CD1c-positive myeloid dendritic cell (primary cell): ENCODE measurements around the gene INAVA.
"Not testable (repeated sequence)": the region's sequence is repeated elsewhere in the genome, so short reads cannot be mapped to it uniquely, and the experiment has no call there.

Experiments used
- DNase-seq: peaks from one replicate; pipeline ENCODE4 v3.0.0-alpha.2; 2016; ENCODE audit errors: extremely low spot score

The INAVA gene

DNA sequence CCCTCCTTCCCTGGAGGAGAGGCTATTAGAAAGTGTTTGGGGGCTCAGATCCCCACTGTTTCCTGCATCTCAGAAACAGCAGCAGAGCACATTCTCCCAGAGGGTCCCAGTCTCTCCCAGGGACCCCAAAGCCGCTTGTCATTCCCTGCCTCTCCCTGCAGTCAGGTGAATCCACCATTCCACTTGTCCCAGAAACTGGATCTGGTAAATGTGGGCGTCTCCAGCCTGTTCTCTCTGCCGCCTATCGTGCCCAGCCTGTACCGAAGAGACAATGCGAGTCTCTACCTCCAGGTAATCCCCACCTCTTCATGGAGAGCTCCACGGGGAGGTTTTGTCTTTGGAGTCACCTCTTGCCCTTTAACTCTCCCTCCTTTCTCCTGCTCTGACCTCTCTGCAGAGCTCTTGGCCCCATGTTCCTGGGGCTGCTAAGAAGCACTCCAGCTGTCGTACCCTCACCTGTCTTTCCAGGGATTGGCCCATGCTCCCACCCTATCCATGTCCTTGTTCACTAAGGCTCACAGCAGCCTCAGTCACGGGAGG lies 26.9 kb downstream of the INAVA start:
- no peak for DNase-seq

DNA sequence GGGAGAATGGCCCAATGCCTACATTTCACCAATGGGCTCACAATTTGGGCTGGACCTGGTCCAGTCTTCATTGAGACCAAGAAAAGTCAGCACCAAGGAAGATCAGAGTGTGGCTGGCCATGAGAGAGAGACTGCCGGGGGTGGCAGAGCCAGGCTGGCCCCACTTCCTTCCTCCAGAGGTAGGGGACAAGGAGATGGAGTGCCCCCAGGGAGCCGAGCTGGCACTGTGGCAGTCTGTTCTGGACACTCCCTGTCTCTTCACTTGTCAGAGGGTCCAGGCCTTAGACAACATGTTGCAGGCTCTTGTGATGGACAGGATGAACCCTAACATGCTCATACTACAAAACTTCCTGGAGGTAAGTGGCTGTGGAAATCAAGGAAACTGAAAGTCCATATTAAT lies 27.7 kb downstream of the INAVA start:
- DNase-seq, result no peak

DNA sequence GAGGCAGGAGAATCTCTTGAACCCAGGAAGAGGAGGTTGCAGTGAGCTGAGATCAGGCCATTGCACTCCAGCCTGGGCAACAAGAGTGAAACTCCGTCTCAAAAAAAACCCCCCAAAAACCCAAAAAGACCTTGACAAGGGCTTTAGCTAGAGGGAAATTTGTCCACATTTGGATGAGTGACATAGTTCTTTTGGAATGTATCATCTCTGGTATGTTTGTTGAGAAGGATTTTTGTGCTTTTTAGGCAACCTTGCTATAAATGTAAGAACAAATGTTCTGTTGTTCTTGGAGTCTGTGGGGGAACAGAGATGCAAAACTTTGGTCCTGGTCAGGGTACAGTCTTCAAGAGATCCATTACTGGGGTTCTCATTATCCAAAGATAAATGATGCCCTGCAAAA lies 28.9 kb downstream of the INAVA start:
- no peak for DNase-seq

DNA sequence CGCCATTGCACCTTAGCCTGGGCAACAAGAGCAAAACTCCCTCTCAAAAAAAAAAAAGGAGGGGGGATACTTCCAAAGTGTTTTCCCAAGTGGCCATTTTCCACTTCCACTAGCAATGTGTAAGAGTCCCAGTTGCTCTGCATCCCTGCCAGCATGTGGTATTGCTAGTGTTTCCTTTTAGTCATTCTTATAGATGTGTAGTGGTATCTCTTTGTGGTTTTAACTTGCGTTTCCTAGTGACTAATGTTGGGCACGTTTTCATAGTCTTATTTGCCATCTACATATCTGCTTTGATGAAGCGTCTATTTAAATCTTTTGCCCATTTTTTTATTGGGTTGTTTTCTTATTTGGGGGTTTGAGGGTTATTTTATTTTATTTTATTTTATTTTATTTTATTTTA lies 31.1 kb downstream of the INAVA start:
- DNase-seq, result no peak

DNA sequence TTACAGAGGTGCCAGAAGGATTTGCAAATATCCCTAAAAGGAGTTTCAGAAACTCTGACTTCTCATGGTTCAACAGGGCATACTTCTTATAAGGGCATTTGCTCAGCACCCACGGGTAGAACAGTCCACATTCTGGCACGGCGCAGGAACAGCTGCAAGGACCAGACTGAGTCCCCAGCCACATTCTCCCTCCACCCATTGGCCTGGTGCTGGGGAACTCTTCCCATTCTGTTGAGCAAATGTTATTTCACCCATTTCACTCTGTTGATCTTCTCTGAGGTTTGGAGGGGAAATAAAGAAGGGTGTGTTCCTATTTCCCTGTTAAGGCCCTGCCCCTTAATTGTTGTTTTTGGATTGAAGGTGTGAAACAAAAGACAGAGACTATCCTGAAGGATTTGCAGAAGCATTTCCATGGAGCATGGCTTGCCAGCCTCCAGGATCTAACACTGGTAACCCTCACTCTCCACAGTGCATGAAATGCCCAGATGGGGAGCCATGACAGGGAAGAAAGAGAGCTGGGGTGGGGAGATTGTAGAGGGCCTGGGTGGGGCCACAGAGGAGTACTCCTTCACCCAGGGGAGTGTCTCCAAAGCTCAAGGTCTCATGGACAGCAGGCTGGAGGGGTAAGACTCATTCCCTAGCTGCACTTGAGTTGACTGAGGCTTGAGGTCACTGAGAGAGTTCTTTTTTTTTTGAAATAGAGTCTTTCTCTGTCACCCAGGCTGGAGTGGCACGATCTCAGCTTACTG lies 35.0 kb downstream of the INAVA start:
- DNase-seq, result no peak

DNA sequence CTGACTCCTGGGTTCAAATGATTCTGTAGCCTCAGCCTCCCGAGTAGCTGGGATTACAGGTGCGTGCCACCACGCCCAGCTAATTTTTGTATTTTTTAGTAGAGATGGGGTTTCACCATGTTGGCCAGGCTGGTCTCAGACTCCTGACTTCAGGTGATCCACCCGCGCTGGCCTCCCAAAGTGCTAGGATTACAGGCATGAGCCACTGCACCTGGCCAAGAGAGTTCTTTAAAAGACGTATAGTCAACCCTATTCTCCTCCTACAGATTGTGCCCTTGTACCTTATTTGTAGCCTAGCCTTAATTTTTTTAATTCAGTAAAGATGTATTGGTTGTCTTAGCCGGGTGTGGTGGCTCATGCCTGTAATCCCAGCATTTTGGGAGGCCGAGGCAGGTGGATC lies 35.6 kb downstream of the INAVA start:
- not testable (repeated sequence) for DNase-seq

DNA sequence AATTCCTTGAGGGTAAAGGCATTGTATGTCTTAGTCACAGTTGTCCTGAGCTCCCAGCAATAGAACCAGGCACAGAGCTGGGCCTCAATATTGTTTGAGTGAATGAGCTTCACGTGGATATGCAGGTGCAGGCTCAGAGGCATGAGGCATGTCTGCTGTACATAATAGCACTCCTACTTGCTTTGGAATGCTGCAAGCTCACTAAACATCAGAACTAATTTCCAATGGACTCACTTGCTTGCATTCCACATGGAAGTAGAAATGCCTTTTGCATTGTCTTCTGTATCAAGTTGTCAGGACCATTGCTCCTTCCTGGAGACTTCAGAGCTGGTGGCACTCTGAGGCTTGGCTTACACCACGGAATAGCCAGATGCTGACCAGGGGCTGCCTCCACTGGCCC lies 37.1 kb downstream of the INAVA start:
- no peak for DNase-seq

DNA sequence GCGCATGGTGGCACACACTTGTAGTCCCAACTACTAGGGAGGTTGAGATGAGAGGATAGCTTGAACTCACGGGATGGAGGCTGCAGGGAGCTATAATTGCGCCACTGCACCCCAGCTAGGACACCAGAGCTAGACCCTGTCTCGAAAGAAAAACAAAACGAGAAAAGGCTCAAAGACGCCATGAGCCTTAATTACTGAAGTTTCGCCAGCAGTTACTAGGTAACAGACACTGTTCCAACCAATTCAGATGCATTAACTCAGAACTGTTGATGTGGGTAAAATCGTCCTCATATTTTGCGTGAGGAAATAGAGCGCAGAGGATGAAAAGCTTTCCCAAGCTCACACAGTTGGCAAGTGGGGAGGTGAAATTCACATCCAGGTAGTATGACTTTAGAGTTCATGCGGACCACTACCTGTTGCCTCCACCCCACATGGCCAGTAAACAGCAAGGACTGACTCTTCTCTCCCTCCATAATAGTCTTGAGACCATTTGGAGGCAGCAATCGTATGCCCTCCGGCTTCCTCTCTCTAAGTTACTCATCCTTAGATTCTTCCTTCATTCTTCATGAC lies 40.1 kb downstream of the INAVA start:
- DNase-seq, result no peak

DNA sequence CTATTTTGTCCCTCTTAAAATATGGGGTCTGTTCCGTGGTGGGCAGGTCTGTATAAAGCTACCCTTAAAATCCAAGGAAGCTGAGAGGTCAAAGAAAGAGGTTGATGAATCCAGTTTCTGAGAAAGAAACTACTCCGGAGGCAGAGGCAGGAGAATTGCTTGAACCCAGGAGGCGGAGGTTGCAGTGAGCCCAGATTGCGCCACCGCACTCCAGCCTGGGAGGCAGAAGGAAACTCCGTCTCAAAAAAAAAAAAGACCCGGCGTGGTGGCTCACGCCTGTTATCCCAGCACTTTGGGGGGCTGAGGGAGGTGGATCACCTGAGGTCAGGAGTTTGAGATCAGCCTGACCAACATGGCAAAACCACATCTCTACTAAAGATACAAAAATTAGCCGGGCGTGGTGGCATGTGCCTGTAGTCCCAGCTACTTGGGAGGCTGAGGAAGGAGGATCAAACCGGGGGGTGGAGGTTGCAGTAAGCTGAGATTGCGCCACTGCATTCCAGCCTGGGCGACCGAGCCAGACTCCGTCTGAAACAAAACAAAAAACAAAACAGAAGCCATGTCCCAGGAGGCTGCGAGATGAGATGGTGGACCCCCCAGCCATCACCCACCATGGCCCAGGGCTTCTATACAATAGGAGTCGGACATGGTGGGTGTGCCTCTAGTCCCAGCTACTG lies 40.7 kb downstream of the INAVA start:
- not testable (repeated sequence) for DNase-seq

DNA sequence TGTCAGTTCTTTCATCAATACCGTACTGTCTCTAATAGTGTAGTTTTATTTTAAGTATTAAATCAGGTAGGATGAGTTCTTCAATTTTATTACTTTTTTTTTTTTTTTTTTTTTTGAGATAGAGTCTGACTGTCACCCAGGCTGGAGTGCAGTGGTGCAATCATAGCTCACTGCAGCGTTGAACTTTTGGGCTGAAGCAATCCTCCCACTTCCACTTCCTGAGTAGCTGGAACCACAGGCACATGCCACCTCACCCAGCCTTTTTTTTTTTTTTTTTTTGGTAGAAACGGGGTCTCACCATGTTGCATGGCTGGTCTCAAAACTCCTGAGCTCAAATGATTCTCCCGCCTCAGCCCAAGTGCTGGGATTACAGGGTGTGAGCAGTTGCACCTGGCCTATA lies 44.3 kb downstream of the INAVA start:
- peak; percentile 75 for DNase-seq

DNA sequence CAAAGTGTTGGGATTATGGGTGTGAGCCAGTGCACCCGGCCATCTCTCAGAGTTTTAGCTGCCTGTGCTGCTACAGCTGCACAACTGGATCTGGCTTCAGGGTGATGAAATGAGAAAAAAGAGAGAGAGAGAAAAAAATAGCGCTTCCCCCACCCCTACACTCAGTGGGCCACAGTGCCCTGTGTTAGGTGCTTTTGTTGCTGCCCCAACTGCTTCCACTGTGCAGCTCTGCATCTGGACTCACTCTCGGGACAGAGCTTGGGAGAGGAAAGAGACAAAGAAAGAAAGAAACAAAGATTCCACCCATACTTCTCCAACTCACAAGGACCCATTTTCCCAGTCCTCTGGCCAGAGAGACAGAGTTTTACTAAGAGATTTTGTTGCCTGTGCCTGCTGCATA lies 50.4 kb downstream of the INAVA start:
- DNase-seq, result no peak

DNA sequence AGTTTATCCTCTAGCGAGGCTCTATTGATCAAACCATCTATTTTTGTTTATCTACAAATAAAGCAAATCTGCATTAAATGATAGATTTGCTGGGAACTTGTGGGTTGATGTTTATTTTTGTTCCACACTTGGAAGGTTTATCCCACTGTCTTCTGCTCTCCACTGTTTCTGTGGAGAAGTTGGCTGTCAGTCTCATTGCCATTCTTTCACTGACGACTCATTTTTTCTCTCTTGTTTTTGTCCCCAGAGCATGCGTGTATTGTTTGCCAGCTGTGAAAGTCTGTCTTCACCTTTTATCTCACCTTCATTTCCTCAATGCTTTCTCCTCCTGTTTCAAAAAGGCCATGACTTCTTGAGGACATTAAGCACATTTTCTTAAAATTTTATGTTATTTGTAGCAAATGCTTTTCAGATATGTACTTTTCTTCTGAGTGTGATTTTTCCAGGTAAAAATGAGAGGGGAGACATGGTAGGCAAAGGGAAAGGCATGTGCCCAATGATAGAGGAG lies 52.4 kb downstream of the INAVA start:
- DNase-seq, result no peak

DNA sequence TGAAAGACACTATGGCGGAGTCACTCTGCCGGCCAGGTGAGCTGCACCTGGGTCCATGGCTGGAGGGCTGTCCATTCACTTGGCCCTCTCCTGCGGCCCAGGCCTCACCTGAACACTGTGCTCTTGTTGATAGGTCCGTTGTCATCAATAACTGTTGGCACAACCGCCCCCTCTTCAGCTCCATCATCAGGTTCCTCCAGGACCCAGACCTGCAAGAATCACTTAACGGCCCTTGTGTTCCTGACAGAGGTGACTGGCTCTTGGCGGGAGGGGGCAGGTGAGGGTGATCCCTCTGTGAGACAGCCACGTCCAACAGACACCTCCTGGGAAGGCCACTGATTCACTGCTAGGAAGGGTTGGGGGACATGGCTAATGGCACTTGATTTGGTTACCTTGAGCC lies 54.9 kb downstream of the INAVA start:
- DNase-seq, result no peak

DNA sequence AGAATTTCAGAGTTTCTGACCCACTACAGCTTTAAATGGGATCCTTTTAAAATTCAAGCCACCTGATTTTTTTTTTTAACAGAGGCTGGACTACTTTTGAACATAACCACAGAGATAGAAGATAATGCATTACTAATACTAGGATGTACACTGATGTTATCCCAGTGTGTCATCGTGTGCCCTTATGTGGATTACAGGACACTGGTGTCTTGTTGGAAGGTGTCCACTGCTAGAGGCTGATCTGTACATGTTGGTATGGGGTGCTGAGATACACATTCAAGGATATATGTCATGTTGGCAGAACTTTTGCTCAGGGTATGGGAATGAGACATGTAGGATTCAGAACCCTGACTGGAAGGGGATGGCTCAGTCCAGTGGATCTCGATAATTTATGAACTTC lies 56.3 kb downstream of the INAVA start:
- DNase-seq, result no peak

DNA sequence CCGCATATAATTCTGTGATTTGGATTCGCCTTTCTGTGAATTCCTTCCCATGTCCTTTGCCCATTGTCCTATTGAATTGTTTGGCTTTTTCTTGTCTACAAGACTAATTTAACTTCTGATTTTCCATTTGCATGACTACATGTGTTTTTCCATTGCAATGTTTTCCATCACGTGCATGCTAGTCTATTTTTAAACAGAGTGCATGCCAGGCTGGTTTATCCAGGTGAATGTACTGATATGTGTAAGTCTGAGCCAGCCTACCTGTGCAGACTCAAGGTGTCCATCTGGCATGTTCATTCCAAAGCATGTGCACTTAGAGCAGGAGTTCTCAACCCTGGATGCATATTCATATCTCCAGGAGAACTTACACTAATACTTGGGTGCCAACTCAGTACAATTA lies 59.7 kb downstream of the INAVA start:
- no peak for DNase-seq

DNA sequence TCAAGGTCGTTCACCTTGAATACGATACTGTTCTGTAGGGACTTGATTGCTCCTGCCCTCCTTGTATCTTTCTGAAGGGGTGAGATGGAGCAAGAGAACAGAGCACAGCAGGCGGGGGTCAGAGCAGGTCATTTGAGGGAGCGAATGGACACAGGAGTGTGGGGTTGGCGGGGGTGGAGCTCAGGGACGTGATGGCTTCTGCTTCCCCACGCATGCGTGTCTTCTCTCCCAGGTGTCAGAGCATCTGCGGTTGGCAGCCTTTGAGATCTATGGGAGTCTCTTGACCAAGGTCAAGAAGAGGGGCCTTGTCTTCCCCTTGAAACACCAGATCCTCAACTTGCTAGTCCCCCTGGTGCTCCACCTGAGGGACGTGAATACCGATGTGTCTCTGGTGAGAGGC lies 63.9 kb downstream of the INAVA start:
- DNase-seq, result no peak

DNA sequence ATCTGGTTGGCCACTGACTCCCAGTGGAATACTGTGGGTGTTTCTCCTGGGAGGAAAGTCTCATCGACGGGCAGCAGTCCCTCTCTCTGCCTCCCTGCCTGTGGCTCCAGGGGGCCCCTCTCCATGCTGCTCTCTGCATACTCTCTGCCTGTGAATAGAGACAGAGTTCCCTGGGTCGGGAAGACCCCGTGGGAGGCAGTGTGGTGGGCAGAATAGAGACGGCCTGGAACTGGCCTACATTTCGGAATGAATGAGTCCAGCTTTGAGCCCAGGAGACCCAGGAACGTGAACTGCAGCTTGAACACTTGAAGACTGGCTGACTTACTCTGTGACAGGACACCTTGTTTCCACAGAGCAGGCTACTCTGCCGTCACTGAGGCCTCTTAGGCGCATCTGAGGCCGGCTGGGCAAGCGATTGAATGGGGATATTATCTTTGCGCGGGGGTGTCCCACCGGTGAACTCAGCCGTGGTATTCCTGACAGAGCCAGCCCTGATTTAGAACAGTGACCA lies 64.8 kb downstream of the INAVA start:
- DNase-seq, result no peak

DNA sequence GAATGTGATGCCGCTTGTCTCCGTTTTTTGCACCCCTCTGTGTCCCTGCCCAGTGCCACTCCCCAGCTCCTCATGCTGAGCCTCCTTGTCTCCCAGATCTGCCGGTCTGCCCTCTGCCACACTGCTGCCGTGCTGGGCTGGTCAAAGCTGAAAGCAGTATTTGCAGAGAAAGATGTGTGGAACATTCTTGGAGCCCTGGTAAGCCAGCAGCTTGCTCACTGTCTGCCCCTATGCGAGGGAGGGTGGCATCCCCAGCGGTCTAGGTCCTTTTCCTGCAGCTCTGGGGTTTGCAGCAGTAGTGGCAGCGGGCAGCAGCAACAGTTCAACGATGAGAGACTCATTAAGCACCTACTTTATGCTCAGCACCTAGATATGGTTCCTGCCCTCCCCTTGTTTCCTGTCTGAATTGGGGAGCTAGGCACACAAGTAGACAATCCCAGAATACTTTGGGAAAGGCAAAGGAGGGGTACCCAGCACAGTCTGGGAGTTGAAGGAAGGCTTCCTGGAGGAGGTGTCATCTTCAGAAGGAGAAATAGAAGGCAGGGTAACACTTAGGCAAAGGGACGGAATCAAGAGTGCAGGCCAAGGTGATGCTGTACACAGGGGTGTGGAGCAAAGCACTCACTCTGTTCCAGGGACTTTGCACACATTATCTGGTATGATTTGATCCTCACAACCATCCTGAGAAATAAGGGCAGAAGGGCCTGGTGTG lies 65.7 kb downstream of the INAVA start:
- DNase-seq, result no peak

DNA sequence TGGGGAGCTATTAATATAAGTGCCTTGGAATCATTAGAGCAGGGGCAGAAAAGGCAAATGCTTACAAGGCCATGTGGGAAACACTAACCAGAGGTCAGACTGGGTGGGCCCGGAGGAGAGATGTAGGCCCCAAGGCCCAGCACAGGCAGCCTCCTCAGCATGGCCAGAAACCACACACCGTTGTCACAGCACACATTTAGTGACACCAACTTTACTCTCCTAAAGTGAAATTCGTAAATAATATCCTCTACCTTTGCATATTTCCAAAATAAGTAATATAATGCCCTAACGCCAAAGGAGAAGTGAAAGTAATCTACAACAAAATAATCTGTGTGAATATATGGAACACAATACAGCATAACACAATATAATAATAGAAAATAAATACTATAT lies 66.2 kb downstream of the INAVA start:
- no peak for DNase-seq

DNA sequence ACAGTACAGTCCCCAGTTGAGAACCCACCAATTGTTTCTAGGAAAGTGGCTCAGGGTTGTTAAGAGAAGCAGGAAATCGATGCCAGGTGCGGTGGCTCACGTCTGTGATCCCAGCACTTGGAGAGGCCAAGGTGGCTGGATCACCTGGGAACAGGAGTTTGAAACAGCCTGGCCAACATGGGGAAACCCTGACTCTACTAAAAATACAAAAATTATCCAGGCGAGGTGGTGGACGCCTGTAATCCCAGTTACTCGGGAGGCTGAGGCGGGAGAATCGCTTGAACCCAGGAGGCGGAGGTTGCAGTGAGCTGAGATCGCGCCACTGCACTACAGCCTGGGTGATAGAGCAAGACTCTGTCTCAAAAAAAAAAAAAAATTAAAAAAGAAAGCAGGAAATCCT lies 67.5 kb downstream of the INAVA start:
- DNase-seq, result not testable (repeated sequence)

DNA sequence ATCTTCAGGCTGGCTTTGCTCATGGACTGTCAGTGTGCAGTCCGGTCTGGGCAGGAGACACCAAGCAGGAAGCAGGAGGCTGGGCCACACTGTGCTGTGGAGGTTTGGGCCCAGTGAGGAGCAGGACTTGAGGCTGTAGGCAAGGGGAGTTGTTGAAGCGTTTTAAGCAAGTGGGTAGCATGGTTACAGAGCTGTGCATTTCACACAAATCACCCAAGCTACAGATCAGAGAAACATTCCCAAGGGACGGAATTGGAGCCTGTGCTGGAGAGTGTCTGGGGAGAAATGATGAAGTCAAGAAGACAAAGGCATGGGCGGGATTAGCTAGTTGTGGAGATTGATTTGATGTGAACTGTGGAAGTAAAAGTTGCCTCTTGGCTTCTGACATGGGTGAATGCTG lies 67.9 kb downstream of the INAVA start:
- no peak for DNase-seq

DNA sequence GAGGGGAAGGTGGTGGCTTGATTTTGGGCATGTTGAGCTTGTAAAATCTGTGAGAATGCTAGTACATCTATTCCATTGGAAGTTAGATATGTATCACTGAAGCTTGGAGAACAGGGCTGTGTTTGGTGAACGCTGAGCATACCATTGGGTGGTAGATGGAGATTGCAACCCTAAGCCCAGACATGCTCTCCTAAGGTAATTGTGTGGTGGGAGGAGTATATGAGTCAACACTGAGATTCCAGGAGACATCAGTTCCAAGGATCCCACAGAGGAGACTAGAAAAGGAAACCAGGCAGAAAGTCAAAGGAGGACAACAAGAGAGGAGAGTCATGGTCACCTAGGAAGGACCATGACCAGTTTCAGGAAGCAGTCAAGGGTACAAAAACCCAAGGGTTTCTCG lies 68.4 kb downstream of the INAVA start:
- DNase-seq, result no peak
